ENCODE results near the gene TBX18. TPM values are rescaled to one million over a fixed set of nuclear protein-coding genes. Genes with fewer than 3 reads are reported as not detected.

Gene TBX18
- total and polyA plus RNA-seq, 5 donors, result 5.7 to 10.4 (median 9.1) TPM

- no peak for ATAC-seq
- Histone ChIP-seq H3K9me3 (ENCODE audit: control insufficient read depth, low read length) (no peaks in the 10 kb centered on the region), H3K4me3 (ENCODE audit: low read length) (no peak overlapping the region), H3K27me3 (ENCODE audit: control insufficient read depth, insufficient read depth) (no peaks in the 10 kb centered on the region), H3K27ac (ENCODE audit: low read length) (no peak overlapping the region), H3K4me1 (ENCODE audit: control insufficient read depth, insufficient read depth, low read length) (no peaks in the 10 kb centered on the region)
- intact Hi-C loops (cut with DNase I), result no loop called here
- DNase-seq, result no peak
- WGBS, result 27% methylated on average over 1 of the region's 1 CpG
These were observed 55.3 kb downstream of the TBX18 start for GRCh38 chr6:84709121-84709520.

GRCh38 chr6:84707171-84707570, 57.2 kb downstream of the TBX18 start:
- Histone ChIP-seq H3K27me3 (ENCODE audit: control insufficient read depth, insufficient read depth) (no peaks in the 10 kb centered on the region), H3K4me3 (ENCODE audit: low read length) (no peak overlapping the region), H3K9me3 (ENCODE audit: control insufficient read depth, low read length) (no peaks in the 10 kb centered on the region), H3K4me1 (ENCODE audit: control insufficient read depth, insufficient read depth, low read length) (no peaks in the 10 kb centered on the region), H3K27ac (ENCODE audit: low read length) (no peak overlapping the region)
- 63% methylated on average over 3 of the region's 3 CpGs for WGBS
- peak in 2 of 3 donors; percentile 19 to 37 for DNase-seq
- intact Hi-C loops (cut with DNase I), result no loop called here
- ATAC-seq, result no peak

- H3K4me1 ChIP-seq (ENCODE audit: control insufficient read depth, insufficient read depth, low read length), result no peaks in the 10 kb centered on the region
- no peak overlapping the region for H3K27ac ChIP-seq (ENCODE audit: low read length)
- H3K4me3 ChIP-seq (ENCODE audit: low read length), result no peak overlapping the region
- H3K9me3 ChIP-seq (ENCODE audit: control insufficient read depth, low read length), result no peaks in the 10 kb centered on the region
- 57% methylated on average over 1 of the region's 1 CpG for WGBS
- no peak for ATAC-seq
- no peaks in the 10 kb centered on the region for H3K27me3 ChIP-seq (ENCODE audit: control insufficient read depth, insufficient read depth)
- no peak for DNase-seq
- intact Hi-C loops (cut with DNase I), result no loop called here
These were observed 68.2 kb downstream of the TBX18 start for GRCh38 chr6:84696166-84696565.

DNA sequence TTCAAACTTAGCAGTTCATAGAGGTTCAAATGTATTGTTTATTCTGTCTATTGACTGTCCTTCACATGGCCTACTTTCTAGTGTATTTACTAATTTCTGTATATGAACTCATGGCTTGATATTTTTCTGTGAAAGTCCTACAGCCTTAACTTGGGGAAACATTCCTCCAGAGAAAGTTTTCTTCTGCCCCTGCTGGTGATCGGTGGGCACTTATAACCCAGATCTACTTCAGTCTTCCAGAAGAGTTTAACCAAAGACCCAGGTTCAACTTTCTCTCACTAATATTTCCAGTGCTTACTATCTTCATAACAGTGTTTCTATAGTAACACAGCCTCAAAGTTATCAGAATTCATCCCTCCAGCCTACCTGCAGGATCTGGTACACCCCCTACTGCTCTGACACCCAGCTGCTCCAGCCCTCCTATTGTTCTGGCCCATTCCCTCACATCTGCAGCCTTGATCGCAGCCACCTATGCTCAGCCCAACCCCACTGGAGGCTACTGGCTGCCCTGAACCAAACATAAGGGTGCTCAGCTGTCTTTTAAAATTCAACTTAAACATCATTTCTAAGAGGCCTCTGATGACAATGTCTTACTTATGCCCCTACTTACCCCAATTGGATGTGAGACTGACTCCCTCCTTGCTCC, 72.3 kb downstream of the TBX18 start:
- Histone ChIP-seq H3K4me1 (ENCODE audit: control insufficient read depth, insufficient read depth, low read length) (no peaks in the 10 kb centered on the region), H3K9me3 (ENCODE audit: control insufficient read depth, low read length) (no peaks in the 10 kb centered on the region), H3K4me3 (ENCODE audit: low read length) (no peak overlapping the region), H3K27me3 (ENCODE audit: control insufficient read depth, insufficient read depth) (no peaks in the 10 kb centered on the region), H3K27ac (ENCODE audit: low read length) (no peak overlapping the region)
- ATAC-seq (no peak), DNase-seq (no peak)
- intact Hi-C loops (cut with DNase I), result no loop called here
- 90% methylated on average over 2 of the region's 2 CpGs for WGBS

- WGBS, result 30% methylated on average over 7 of the region's 7 CpGs
These were observed 76.1 kb downstream of the TBX18 start for GRCh38 chr6:84688141-84688873.

GRCh38 chr6:84687431-84687830, 77.0 kb downstream of the TBX18 start:
- Histone ChIP-seq H3K27ac (ENCODE audit: low read length) (no peak overlapping the region), H3K4me3 (ENCODE audit: low read length) (no peak overlapping the region), H3K4me1 (ENCODE audit: control insufficient read depth, insufficient read depth, low read length) (no peaks in the 10 kb centered on the region), H3K27me3 (ENCODE audit: control insufficient read depth, insufficient read depth) (no peaks in the 10 kb centered on the region), H3K9me3 (ENCODE audit: control insufficient read depth, low read length) (no peaks in the 10 kb centered on the region)
- intact Hi-C loops (cut with DNase I), result no loop called here
- WGBS, result 75% methylated on average over 7 of the region's 7 CpGs
- no peak for DNase-seq
- ATAC-seq, result no peak

More at GRCh38 chr6:84688141-84688873, 76.1 kb downstream of the TBX18 start:
- H3K4me1 ChIP-seq (ENCODE audit: control insufficient read depth, insufficient read depth, low read length), result no peaks in the 10 kb centered on the region
- DNase-seq (no peak), ATAC-seq (no peak)
- H3K27me3 ChIP-seq (ENCODE audit: control insufficient read depth, insufficient read depth), result no peaks in the 10 kb centered on the region
- no peaks in the 10 kb centered on the region for H3K9me3 ChIP-seq (ENCODE audit: control insufficient read depth, low read length)
- intact Hi-C loops (cut with DNase I), result no loop called here
- no peak overlapping the region for H3K4me3 ChIP-seq (ENCODE audit: low read length)
- no peak overlapping the region for H3K27ac ChIP-seq (ENCODE audit: low read length)

GRCh38 chr6:84685983-84686584, 78.3 kb downstream of the TBX18 start:
- no peak for ATAC-seq

GRCh38 chr6:84681693-84682326, 82.6 kb downstream of the TBX18 start:
- no peak overlapping the region for H3K27ac ChIP-seq (ENCODE audit: low read length)
- no peaks in the 10 kb centered on the region for H3K27me3 ChIP-seq (ENCODE audit: control insufficient read depth, insufficient read depth)
- no peak for ATAC-seq
- WGBS, result 88% methylated on average over 17 of the region's 17 CpGs
- no peak overlapping the region for H3K4me3 ChIP-seq (ENCODE audit: low read length)
- H3K9me3 ChIP-seq (ENCODE audit: control insufficient read depth, low read length), result no peaks in the 10 kb centered on the region
- no peaks in the 10 kb centered on the region for H3K4me1 ChIP-seq (ENCODE audit: control insufficient read depth, insufficient read depth, low read length)
- no peak for DNase-seq
- intact Hi-C loops (cut with DNase I), result no loop called here

More at GRCh38 chr6:84685983-84686584, 78.3 kb downstream of the TBX18 start:
- 74% methylated on average over 3 of the region's 3 CpGs for WGBS
- no peaks in the 10 kb centered on the region for H3K4me1 ChIP-seq (ENCODE audit: control insufficient read depth, insufficient read depth, low read length)
- DNase-seq, result no peak
- no peak overlapping the region for H3K27ac ChIP-seq (ENCODE audit: low read length)
- no peak overlapping the region for H3K4me3 ChIP-seq (ENCODE audit: low read length)
- intact Hi-C loops (cut with DNase I), result no loop called here
- no peaks in the 10 kb centered on the region for H3K9me3 ChIP-seq (ENCODE audit: control insufficient read depth, low read length)
- no peaks in the 10 kb centered on the region for H3K27me3 ChIP-seq (ENCODE audit: control insufficient read depth, insufficient read depth)

GRCh38 chr6:84675651-84676050, 88.7 kb downstream of the TBX18 start:
- Histone ChIP-seq H3K9me3 (ENCODE audit: control insufficient read depth, low read length) (no peaks in the 10 kb centered on the region), H3K27me3 (ENCODE audit: control insufficient read depth, insufficient read depth) (no peaks in the 10 kb centered on the region), H3K27ac (ENCODE audit: low read length) (no peak overlapping the region), H3K4me3 (ENCODE audit: low read length) (no peak overlapping the region), H3K4me1 (ENCODE audit: control insufficient read depth, insufficient read depth, low read length) (no peaks in the 10 kb centered on the region)
- no peak for ATAC-seq
- DNase-seq, result no peak
- intact Hi-C loops (cut with DNase I), result no loop called here

GRCh38 chr6:84674395-84674794, 90.0 kb downstream of the TBX18 start:
- no peak for ATAC-seq
- Histone ChIP-seq H3K4me1 (ENCODE audit: control insufficient read depth, insufficient read depth, low read length) (no peaks in the 10 kb centered on the region), H3K4me3 (ENCODE audit: low read length) (no peak overlapping the region), H3K27me3 (ENCODE audit: control insufficient read depth, insufficient read depth) (no peaks in the 10 kb centered on the region), H3K9me3 (ENCODE audit: control insufficient read depth, low read length) (no peaks in the 10 kb centered on the region), H3K27ac (ENCODE audit: low read length) (no peak overlapping the region)
- intact Hi-C loops (cut with DNase I), result no loop called here
- DNase-seq, result no peak

- Histone ChIP-seq H3K27me3 (ENCODE audit: control insufficient read depth, insufficient read depth) (no peaks in the 10 kb centered on the region), H3K4me1 (ENCODE audit: control insufficient read depth, insufficient read depth, low read length) (no peaks in the 10 kb centered on the region), H3K4me3 (ENCODE audit: low read length) (no peak overlapping the region), H3K9me3 (ENCODE audit: control insufficient read depth, low read length) (no peaks in the 10 kb centered on the region), H3K27ac (ENCODE audit: low read length) (no peak overlapping the region)
- ATAC-seq (no peak), DNase-seq (no peak)
- 86% methylated on average over 2 of the region's 2 CpGs for WGBS
- intact Hi-C loops (cut with DNase I), result no loop called here
These were observed 93.2 kb downstream of the TBX18 start for GRCh38 chr6:84671183-84671582.

Data from right cardiac atrium (tissue), 5 donors.